HG03025 (cell line): Measurements from ENCODE around the gene ARSG.
A peak's percentile ranks its signal among the peaks of the same experiment; 100 is the strongest.
"Not testable (repeated sequence)": the region's sequence is repeated elsewhere in the genome, so short reads cannot be mapped to it uniquely, and the experiment has no call there.

ENCODE experiments used
- ATAC-seq: cut with Tn5 transposase; IDR thresholded peaks from one replicate; pipeline ENCODE4 v1.9.1; 2021; ENCODE audit warnings: mild to moderate bottlenecking, moderate library complexity; ENCODE audit not compliant: unreplicated experiment, low FRiP score

Gene ARSG

GRCh38 chr17:68326681-68327080, 35.4 kb downstream of the ARSG start:
- ATAC-seq = no peak

- ATAC-seq = no peak
These were observed 36.7 kb downstream of the ARSG start for GRCh38 chr17:68327823-68328557.

- no peak for ATAC-seq
These were observed 37.4 kb downstream of the ARSG start for GRCh38 chr17:68328676-68329075.

GRCh38 chr17:68329331-68329730, 38.0 kb downstream of the ARSG start:
- no peak for ATAC-seq

- ATAC-seq = not testable (repeated sequence)
These were observed 40.6 kb downstream of the ARSG start for GRCh38 chr17:68331932-68332331.

GRCh38 chr17:68334393-68334792, 43.1 kb downstream of the ARSG start:
- no peak for ATAC-seq

GRCh38 chr17:68341482-68341881, 50.2 kb downstream of the ARSG start:
- no peak for ATAC-seq

- ATAC-seq = no peak
These were observed 52.7 kb downstream of the ARSG start for GRCh38 chr17:68343976-68344375.

GRCh38 chr17:68344701-68345136, 53.4 kb downstream of the ARSG start:
- no peak for ATAC-seq

GRCh38 chr17:68346448-68346847, 55.2 kb downstream of the ARSG start:
- ATAC-seq = no peak

GRCh38 chr17:68347380-68347779, 56.1 kb downstream of the ARSG start:
- ATAC-seq = no peak

- ATAC-seq = peak; percentile 75
These were observed 57.9 kb downstream of the ARSG start for GRCh38 chr17:68349157-68349556.

- ATAC-seq = no peak
These were observed 60.1 kb downstream of the ARSG start for GRCh38 chr17:68351395-68351794.

GRCh38 chr17:68352041-68352440, 60.7 kb downstream of the ARSG start:
- no peak for ATAC-seq

- ATAC-seq = not testable (repeated sequence)
These were observed 61.4 kb downstream of the ARSG start for GRCh38 chr17:68352671-68353070.

GRCh38 chr17:68353111-68353521, 61.8 kb downstream of the ARSG start:
- no peak for ATAC-seq

GRCh38 chr17:68354311-68354710, 63.0 kb downstream of the ARSG start:
- not testable (repeated sequence) for ATAC-seq

GRCh38 chr17:68355108-68355507, 63.8 kb downstream of the ARSG start:
- not testable (repeated sequence) for ATAC-seq

GRCh38 chr17:68356520-68356919, 65.2 kb downstream of the ARSG start:
- ATAC-seq = peak; percentile 77

GRCh38 chr17:68356949-68357455, 65.7 kb downstream of the ARSG start:
- ATAC-seq = no peak

GRCh38 chr17:68357886-68358285, 66.6 kb downstream of the ARSG start:
- no peak for ATAC-seq

- no peak for ATAC-seq
These were observed 68.7 kb downstream of the ARSG start for GRCh38 chr17:68359791-68360535.
